HepG2 (cell line): ENCODE data around the gene OS9. TPM values are rescaled to one million over a fixed set of nuclear protein-coding genes. Genes with fewer than 3 reads are reported as not detected.
A peak's percentile ranks its signal among the peaks of the same experiment; 100 is the strongest.

Source experiments
- ATAC-seq: fragments of 200-7000 bp; cut with Tn5 transposase; 3 replicates; pipeline ENCODE4 v1.9.1; 2020; ENCODE audit warnings: mild to moderate bottlenecking, moderate library complexity
- BruUV-seq: library from RNA; stranded (reverse); fragments of 400-500 nt; replicated peaks from 2 replicates; lab custom pipeline; 2021; lab: Mats Ljungman, UMichigan
- CTCF ChIA-PET: fragments of 300-600 bp; formaldehyde crosslinking; extraction: SDS; loops from one replicate; lab custom pipeline; 2021; ENCODE audit warnings: low total read pairs, inconsistent platforms, low intra/inter-chr PET ratio; lab: Yijun Ruan, JAX
- POLR2A ChIA-PET: fragments of 350-600 bp; sonication (Branson Sonifier 250); formaldehyde crosslinking; loops from one replicate; lab custom pipeline; 2020; ENCODE audit warnings: antibody characterized with exemption, inconsistent platforms; lab: Yijun Ruan, JAX
- DNase-seq: peaks from one replicate; pipeline ENCODE4 v3.0.0-alpha.2; 2015; ENCODE audit warnings: low spot score
- FAIRE-seq: peaks from 3 replicates; lab custom pipeline; 2011; peaks lifted over from hg19 to GRCh38; lab: Jason Lieb, UNC
- H2AFZ ChIP-seq: one replicate; pipeline ENCODE4 v1.6.1; 2011; ENCODE audit warnings: low read length, inconsistent platforms
- H3K27ac ChIP-seq: fragments of 300-600 bp; 3 replicates; pipeline ENCODE4 v1.8.0; 2011; ENCODE audit warnings: mixed run types, mild to moderate bottlenecking, mixed read lengths, low read length, inconsistent platforms; ENCODE audit not compliant: insufficient read depth; ENCODE audit errors: extremely low read length
- H3K27me3 ChIP-seq, 2 experiments: fragments of 200-600 bp in 1 of 2; 2 replicates in 1 of 2; 3 replicates in 1 of 2; pipeline versions ENCODE4 v1.6.0 to v1.8.0; 2011; ENCODE audit warnings: low read length in 2 of 2, mild to moderate bottlenecking in 2 of 2, moderate library complexity in 2 of 2, inconsistent platforms in 1 of 2; ENCODE audit not compliant: insufficient read depth in 2 of 2, control insufficient read depth in 1 of 2
- H3K36me3 ChIP-seq, 2 experiments: fragments of 200-600 bp in 1 of 2; replicated peaks in 1 of 2; 2 replicates in 1 of 2; 3 replicates in 1 of 2; pipeline versions ENCODE4 v1.5.1 to v1.8.0; 2011; ENCODE audit warnings: low read length in 2 of 2, inconsistent platforms in 1 of 2; ENCODE audit not compliant: insufficient read depth in 2 of 2, control insufficient read depth in 1 of 2
- H3K4me1 ChIP-seq: 2 replicates; pipeline ENCODE4 v1.5.1; 2012; ENCODE audit warnings: low read length, inconsistent platforms; ENCODE audit not compliant: insufficient read depth
- H3K4me2 ChIP-seq: 2 replicates; pipeline ENCODE4 v1.6.0; 2011; ENCODE audit warnings: low read depth, low read length, inconsistent platforms
- H3K4me3 ChIP-seq, 3 experiments: fragments of 200-600 bp in 1 of 3; sonication (generic), shearing (Covaris generic) in 1 of 3; replicated peaks in 1 of 3; 2 replicates each; pipeline ENCODE4 v1.5.1; 2011 to 2016; ENCODE audit warnings: low read length in 3 of 3, inconsistent platforms in 2 of 3, low read depth in 2 of 3, mild to moderate bottlenecking in 2 of 3, control low read depth in 1 of 3, mixed read lengths in 1 of 3; ENCODE audit not compliant: insufficient read depth in 1 of 3
- H3K79me2 ChIP-seq: one replicate; pipeline ENCODE4 v1.6.1; 2011; ENCODE audit warnings: low read length, inconsistent platforms; ENCODE audit not compliant: insufficient read depth
- H3K9ac ChIP-seq: 2 replicates; pipeline ENCODE4 v1.6.0; 2011; ENCODE audit warnings: mild to moderate bottlenecking, low read depth, low read length, inconsistent platforms; ENCODE audit not compliant: insufficient read depth
- H3K9me3 ChIP-seq: 2 replicates; pipeline ENCODE4 v1.5.1; 2012; ENCODE audit warnings: mild to moderate bottlenecking, low read length
- H4K20me1 ChIP-seq: 2 replicates; pipeline ENCODE4 v1.6.0; 2011; ENCODE audit warnings: inconsistent platforms, mild to moderate bottlenecking, low read length, moderate library complexity; ENCODE audit not compliant: insufficient read depth
- ASH2L ChIP-seq: fragments of 300-600, 200-600 bp; sonication (generic); IDR thresholded peaks from 2 replicates; pipeline ENCODE4 v1.7.0; 2017; ENCODE audit warnings: low read depth, mild to moderate bottlenecking, moderate library complexity, mixed read lengths, low read length; ENCODE audit not compliant: insufficient read length
- CBX2 ChIP-seq, 2 experiments: fragments of 200-600 bp in 1 of 2; sonication (generic); formaldehyde crosslinking in 1 of 2; IDR thresholded peaks; 2 replicates each; pipeline versions ENCODE4 v1.7.0 to v1.8.1; 2018 to 2022; ENCODE audit warnings: low read depth in 2 of 2, low read length in 1 of 2, mild to moderate bottlenecking in 1 of 2, missing genetic modification reagents in 1 of 2
- ETV5 ChIP-seq: IDR thresholded peaks from 2 replicates; pipeline ENCODE4 v1.6.1; 2018; ENCODE audit warnings: missing biosample characterization, missing genetic modification reagents, inconsistent platforms, borderline replicate concordance
- GFI1 ChIP-seq: sonication (generic); formaldehyde crosslinking; IDR thresholded peaks from 2 replicates; pipeline ENCODE4 v1.5.0; 2020; ENCODE audit warnings: missing genetic modification reagents, mild to moderate bottlenecking, borderline replicate concordance
- KLF12 ChIP-seq: sonication (generic); formaldehyde crosslinking; IDR thresholded peaks from 2 replicates; pipeline ENCODE4 v1.4.0; 2020; ENCODE audit warnings: missing genetic modification reagents, borderline replicate concordance
- MYC ChIP-seq: sonication (generic); formaldehyde crosslinking; IDR thresholded peaks from 2 replicates; pipeline ENCODE4 v1.9.0; 2021; ENCODE audit warnings: missing genetic modification reagents, borderline replicate concordance
- RARA ChIP-seq: IDR thresholded peaks from 2 replicates; pipeline ENCODE4 v1.6.1; 2016; ENCODE audit warnings: missing genetic modification reagents, missing compliant biosample characterization
- REPIN1 ChIP-seq: sonication (generic); formaldehyde crosslinking; IDR thresholded peaks from 2 replicates; pipeline ENCODE4 v1.8.0; 2022; ENCODE audit warnings: missing genetic modification reagents, low read depth, mild to moderate bottlenecking, borderline replicate concordance
- TARDBP ChIP-seq: sonication (generic); formaldehyde crosslinking; IDR thresholded peaks from 2 replicates; pipeline ENCODE4 v1.8.0; 2022; ENCODE audit warnings: mild to moderate bottlenecking, missing genetic modification reagents
- ZNF367 ChIP-seq: sonication (generic); formaldehyde crosslinking; IDR thresholded peaks from 2 replicates; pipeline ENCODE4 v1.4.0; 2020; ENCODE audit warnings: missing genetic modification reagents, borderline replicate concordance
- ZNF460 ChIP-seq: sonication (generic); formaldehyde crosslinking; IDR thresholded peaks from 2 replicates; pipeline ENCODE4 v1.5.1; 2020; ENCODE audit warnings: missing genetic modification reagents, mild to moderate bottlenecking, borderline replicate concordance
- ZNF615 ChIP-seq: sonication (generic); formaldehyde crosslinking; IDR thresholded peaks from 2 replicates; pipeline ENCODE4 v1.5.0; 2020; ENCODE audit warnings: mild to moderate bottlenecking, missing genetic modification reagents, borderline replicate concordance
- ZNF777 ChIP-seq: sonication (generic); formaldehyde crosslinking; IDR thresholded peaks from 2 replicates; pipeline ENCODE4 v1.4.0; 2020; ENCODE audit warnings: missing genetic modification reagents
- WGBS: methylation state at CpG from one replicate; pipeline ENCODE4 v1.1.6; 2017; ENCODE audit warnings: low lambda C conversion rate; 5-methylcytosine and 5-hydroxymethylcytosine counted together
- in situ Hi-C: cut with HindIII; loops from 2 replicates; pipeline ENCODE4 v1.10.0; 2017; ENCODE audit warnings: low pct_unique_long_range_greater_than_20kb; ENCODE audit not compliant: extremely low pct_ligation_motif_present
- intact Hi-C: fragments of 100-400 bp; cut with micrococcal nuclease; formaldehyde crosslinking; loops from one replicate; pipeline ENCODE4 v1.10.0; 2022; ENCODE audit not compliant: unreplicated experiment
- polyA plus RNA-seq, 8 experiments: library from polyadenylated mRNA; depleted of rRNA in 3 of 8; stranded (reverse) in 7 of 8; unstranded in 1 of 8; fragments of >200 nt; fragmentation: Illumina TruSeq in 4 of 8; extraction: Trizol in 4 of 8; gene quantifications; 2 replicates each; pipeline versions ENCODE4 v1.2.1 to v1.2.3, GENCODE V29; 2011 to 2016; ENCODE audit warnings: low read depth in 4 of 8, missing spikeins in 1 of 8, mixed read lengths in 1 of 8; ENCODE audit not compliant: insufficient read depth in 1 of 8
- total RNA-seq, 5 experiments: library from RNA; depleted of rRNA; stranded (reverse); fragments of >200 nt; fragmentation: Illumina TruSeq; extraction: Trizol; gene quantifications; 2 replicates each; pipeline ENCODE4 v1.2.3, GENCODE V29; 2016; ENCODE audit warnings: low read depth in 1 of 5
- TF ChIP-seq, protein P1 (sequence below): sonication (generic); formaldehyde crosslinking; IDR thresholded peaks from 2 replicates; pipeline ENCODE4 v1.8.0; 2022; ENCODE audit warnings: missing genetic modification reagents, low read depth, mild to moderate bottlenecking, borderline replicate concordance
- TF ChIP-seq, protein P2 (sequence below): fragments of 450-650 bp; IDR thresholded peaks from 2 replicates; pipeline ENCODE4 v1.6.1; 2017
- TF ChIP-seq, protein P3 (sequence below): sonication (generic); formaldehyde crosslinking; IDR thresholded peaks from 2 replicates; pipeline ENCODE4 v1.5.0; 2020; ENCODE audit warnings: mild to moderate bottlenecking, low read depth, missing genetic modification reagents, borderline replicate concordance

The OS9 gene
- total and polyA plus RNA-seq, 2 of the 13 experiments (the other 11 are each of a cell fraction or from before 2014, with no cell fraction given) = 156 to 206 TPM

DNA sequence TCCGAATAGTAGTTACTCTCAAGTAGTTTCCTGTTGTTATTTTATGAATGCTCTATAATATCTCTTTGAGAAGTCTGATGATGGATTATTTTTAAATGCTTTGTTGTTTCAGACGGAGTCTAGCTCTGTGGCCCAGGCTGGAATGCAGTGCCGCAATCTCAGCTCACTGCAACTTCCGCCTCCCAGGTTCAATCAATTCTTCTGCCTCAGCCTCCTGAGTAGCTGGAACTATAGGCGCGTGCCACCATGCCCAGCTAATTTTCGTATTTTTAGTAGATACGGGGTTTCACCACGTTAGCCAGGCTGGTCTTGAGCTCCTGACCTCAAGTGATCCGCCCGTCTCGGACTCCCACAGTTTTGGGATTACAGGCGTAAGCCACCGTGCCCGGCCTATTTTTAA lies 1.4 kb upstream of the OS9 start (continued):
- TF ChIP-seq, protein P1, sequence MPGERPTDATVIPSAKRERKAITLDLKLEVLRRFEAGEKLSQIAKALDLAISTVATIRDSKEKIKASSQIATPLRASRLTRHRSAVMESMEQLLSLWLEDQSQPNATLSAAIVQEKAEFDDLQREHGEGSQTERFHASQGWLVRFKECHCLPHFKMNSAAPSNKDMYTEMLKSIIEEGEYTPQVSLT (CRISPR knock-in tag) = no peak
- TF ChIP-seq GFI1 (peak; percentile 59; the same call in 1 of the 2 replicates), RARA (CRISPR knock-in tag) (no peak), ASH2L (no peak), ETV5 (CRISPR knock-in tag) (peak; percentile 42; the same call in 1 of the 2 replicates), ZNF777 (CRISPR knock-in tag) (no peak), KLF12 (CRISPR knock-in tag) (no peak), CBX2 (IDR thresholded peaks at IDR 0.05; ENCODE audit: low read depth, low read length) (no peak), CBX2 (CRISPR knock-in tag; IDR thresholded peaks at IDR 0.05; ENCODE audit: low read depth) (no peak)
- TF ChIP-seq, protein P2, sequence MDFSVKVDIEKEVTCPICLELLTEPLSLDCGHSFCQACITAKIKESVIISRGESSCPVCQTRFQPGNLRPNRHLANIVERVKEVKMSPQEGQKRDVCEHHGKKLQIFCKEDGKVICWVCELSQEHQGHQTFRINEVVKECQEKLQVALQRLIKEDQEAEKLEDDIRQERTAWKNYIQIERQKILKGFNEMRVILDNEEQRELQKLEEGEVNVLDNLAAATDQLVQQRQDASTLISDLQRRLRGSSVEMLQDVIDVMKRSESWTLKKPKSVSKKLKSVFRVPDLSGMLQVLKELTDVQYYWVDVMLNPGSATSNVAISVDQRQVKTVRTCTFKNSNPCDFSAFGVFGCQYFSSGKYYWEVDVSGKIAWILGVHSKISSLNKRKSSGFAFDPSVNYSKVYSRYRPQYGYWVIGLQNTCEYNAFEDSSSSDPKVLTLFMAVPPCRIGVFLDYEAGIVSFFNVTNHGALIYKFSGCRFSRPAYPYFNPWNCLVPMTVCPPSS = no peak

DNA sequence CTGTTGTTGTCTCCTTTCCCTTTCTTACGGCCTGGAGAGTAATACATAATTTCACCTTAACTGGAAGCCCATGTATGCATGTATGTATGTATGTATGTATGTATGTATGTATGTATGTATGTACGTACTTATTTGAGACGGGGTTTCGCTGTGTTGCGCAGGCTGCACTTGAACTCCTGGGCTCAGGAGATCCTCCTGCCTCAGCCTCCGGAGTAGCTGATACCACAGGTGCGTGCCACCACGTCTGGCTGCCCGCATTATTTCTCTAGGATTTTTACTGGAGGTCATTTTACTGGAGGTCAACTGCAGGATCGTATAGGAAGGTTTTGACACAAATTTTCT lies 644 bp upstream of the OS9 start:
- CTCF ChIA-PET = interaction anchor here (1.6 to 2.0 kb wide), 2 partner anchors 61 to 110 kb away, joined by 6 read pairs; partner anchors contain the start of gene B4GALNT1
- DNase-seq (no peak), FAIRE-seq (peak; percentile 15), ATAC-seq (peak; percentile 22)
- H3K9me3 ChIP-seq = no peaks in the 10 kb centered on the region
- peak overlapping the region; percentile 66 for H2AFZ ChIP-seq
- H3K27me3 ChIP-seq = no peaks in the 10 kb centered on the region
- peaks cover 11% of the 10 kb centered on the region for H3K79me2 ChIP-seq
- no peaks in the 10 kb centered on the region for H4K20me1 ChIP-seq
- peak overlapping the region; percentile 75 for H3K4me2 ChIP-seq
- H3K27ac ChIP-seq = no peak overlapping the region
- no TSS peak for BruUV-seq
- in situ Hi-C loops (no loop called here), intact Hi-C loops (loop anchor here (1.0 to 5.0 kb wide), 3 partner anchors 44 to 114 kb away; partner anchors contain the start of genes AGAP2 and B4GALNT1)
- POLR2A ChIA-PET = interaction anchor here (0.8 to 1.8 kb wide), 5 partner anchors 33 to 113 kb away, joined by 3 to 5 read pairs (median 3); partner anchors contain the start of genes CDK4 and DTX3
- peaks cover 42% of the 10 kb centered on the region for H3K4me1 ChIP-seq
- H3K4me3 ChIP-seq = peak overlapping the region; percentile 29 to 53 (median 44); a peak in 5 of 6 replicates
- H3K9ac ChIP-seq = peak overlapping the region; percentile 25; the same call in 1 of the 2 replicates
- H3K36me3 ChIP-seq = peaks cover 8 to 16% of the 10 kb centered on the region in 2 experiments; a peak in 4 of 5 replicates
- WGBS = 5% methylated on average over 10 of the region's 10 CpGs
- TF ChIP-seq, protein P3, sequence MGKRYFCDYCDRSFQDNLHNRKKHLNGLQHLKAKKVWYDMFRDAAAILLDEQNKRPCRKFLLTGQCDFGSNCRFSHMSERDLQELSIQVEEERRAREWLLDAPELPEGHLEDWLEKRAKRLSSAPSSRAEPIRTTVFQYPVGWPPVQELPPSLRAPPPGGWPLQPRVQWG = no peak
- peak; percentile 89 for TF ChIP-seq ZNF460 (CRISPR knock-in tag)
- TF ChIP-seq ZNF615 (CRISPR knock-in tag) = no peak
- TF ChIP-seq REPIN1 (CRISPR knock-in tag) = 0 out of 2 replicates have a peak, but pooled peaks have one; percentile 4
- TF ChIP-seq MYC (CRISPR knock-in tag) = 0 out of 2 replicates have a peak, but pooled peaks have one; percentile 7
- TF ChIP-seq ZNF367 (CRISPR knock-in tag) = no peak
- 0 out of 2 replicates have a peak, but pooled peaks have one; percentile 15 for TF ChIP-seq TARDBP (CRISPR knock-in tag)
